ENCODE data around the gene SHC1. TPM values are rescaled to one million over a fixed set of nuclear protein-coding genes. Genes with fewer than 3 reads are reported as not detected.

The SHC1 gene, protein sequence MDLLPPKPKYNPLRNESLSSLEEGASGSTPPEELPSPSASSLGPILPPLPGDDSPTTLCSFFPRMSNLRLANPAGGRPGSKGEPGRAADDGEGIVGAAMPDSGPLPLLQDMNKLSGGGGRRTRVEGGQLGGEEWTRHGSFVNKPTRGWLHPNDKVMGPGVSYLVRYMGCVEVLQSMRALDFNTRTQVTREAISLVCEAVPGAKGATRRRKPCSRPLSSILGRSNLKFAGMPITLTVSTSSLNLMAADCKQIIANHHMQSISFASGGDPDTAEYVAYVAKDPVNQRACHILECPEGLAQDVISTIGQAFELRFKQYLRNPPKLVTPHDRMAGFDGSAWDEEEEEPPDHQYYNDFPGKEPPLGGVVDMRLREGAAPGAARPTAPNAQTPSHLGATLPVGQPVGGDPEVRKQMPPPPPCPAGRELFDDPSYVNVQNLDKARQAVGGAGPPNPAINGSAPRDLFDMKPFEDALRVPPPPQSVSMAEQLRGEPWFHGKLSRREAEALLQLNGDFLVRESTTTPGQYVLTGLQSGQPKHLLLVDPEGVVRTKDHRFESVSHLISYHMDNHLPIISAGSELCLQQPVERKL
- 100 to 1,000 TPM in 1 of 6 experiments, 10 to 100 TPM in 5; 44.6 to 108 (median 75.3) TPM for total RNA-seq
- long read RNA-seq, partial matches to known transcripts, result 0 of 2 reads
- long read RNA-seq, other reads (novel, unspliced or antisense), result 2 of 2 reads

DNA sequence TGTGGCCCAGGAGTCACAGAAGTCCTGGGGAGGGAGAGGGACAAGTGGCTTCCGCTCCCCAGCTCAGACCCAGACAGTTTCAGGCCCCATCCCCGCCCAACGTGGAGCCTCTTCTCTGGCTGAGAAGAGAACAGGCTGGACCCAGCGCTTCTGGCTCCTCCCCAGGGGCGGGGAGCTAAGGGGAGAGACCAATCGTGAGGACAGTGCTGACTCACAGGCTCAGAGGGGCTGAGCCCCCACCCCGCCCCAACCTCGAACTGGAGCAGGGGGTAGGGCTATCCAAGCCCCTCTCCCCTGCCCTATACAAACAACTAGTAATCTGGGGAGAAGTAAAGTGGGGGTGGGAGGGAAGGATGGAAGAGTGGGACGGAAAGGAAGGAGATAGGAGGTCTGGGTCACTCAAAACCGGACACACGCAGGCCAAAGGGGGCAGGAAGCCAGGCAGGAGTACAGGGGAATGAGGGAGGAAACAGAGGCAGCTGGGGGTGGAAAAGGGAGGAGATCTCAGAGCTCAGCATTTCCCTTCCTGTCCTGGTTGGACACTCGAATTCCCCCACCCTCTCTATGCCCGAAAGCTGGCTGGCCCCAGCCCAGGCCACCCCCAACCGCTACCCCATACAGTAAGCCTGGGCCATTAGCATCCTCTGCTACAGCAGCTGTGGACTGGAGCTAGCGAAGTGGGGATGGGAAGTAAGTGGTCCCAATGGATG, at the start of gene SHC1:
SHC1 (minus strand) TSS at position 117 of the 710 bp plus-strand sequence. CDS start 221 bp downstream, outside the sequence.
- Histone ChIP-seq H3K4me3 (peak within 1 kb of the TSS; percentile 63 to 83 (median 65)), H3K36me3 (peaks cover 0 to 29% (median 15%) of the 10 kb centered on the region in 4 donors), H3K27ac (peak within 1 kb of the TSS; percentile 98 to 99 (median 99)), H3K27me3 (no peaks in the 10 kb centered on the region), H3K4me1 (peaks cover 0 to 30% (median 14%) of the 10 kb centered on the region in 4 donors), H3K9me3 (no peaks in the 10 kb centered on the region)
- 15% methylated on average over 6 of the region's 15 CpGs for WGBS (ENCODE audit: insufficient coverage, low coverage, low lambda C conversion rate, missing lambda C conversion rate)
- TF ChIP-seq CTCF (IDR thresholded peaks at IDR 0.05) (no peak), POLR2A (IDR thresholded peaks at IDR 0.05) (peak; percentile 97)
- DNase-seq (peak; percentile 90 to 94 (median 92)), ATAC-seq (peak; percentile 32 to 47 (median 40))
- intact Hi-C loops (cut with DNase I), result no loop called here

DNA sequence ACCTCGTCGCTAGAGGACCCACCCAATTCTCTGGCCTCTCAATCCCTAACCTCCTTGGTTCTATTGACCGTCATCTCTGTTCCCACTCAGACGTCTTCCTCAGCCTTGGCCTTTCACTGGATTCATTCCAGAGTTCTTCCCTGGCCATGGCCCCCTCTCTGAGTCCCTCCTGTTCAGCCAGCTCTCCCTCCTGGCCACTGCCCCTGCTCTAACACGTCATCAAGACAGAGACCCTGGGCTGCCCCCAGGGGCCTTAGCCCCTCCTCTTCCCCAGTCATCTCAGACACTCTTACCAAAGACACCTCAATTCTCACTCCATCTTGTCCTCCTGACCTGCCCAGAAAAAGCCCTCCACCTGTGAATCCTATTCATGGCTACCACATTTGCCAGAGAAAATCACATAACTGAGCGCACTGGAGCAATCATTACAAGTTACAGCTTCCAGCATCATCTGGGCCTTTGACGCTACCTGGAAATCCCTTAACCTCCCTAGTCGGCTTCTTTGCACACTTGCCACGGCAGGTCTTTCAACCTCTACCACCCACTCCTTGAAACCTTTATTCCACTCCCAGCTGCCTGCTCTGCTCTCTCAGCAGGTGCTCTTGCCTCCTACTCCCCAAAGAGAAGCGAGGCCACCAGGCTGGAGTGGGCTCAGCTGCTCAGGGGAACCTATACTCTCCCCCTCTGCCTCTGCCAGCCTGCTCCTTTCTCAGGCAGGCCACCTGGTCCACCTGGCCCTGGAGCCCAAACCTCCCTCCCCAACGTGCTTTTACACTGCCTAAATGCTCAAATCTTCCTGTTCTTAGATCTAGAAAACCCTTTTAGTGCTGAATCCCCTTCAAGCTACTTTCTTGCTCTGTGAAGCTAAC, 49.1 kb upstream of the SHC1 start:
- H3K36me3 ChIP-seq, result peaks cover 0 to 14% (median 6%) of the 10 kb centered on the region in 4 donors
- peaks cover 0 to 21% (median 8%) of the 10 kb centered on the region in 4 donors for H3K4me1 ChIP-seq
- ATAC-seq, result no peak
- no peaks in the 10 kb centered on the region for H3K9me3 ChIP-seq
- DNase-seq, result peak in 1 of 3 donors; percentile 12
- H3K27me3 ChIP-seq, result no peaks in the 10 kb centered on the region
- no peak overlapping the region for H3K4me3 ChIP-seq
- no peak overlapping the region for H3K27ac ChIP-seq
- TF ChIP-seq CTCF (IDR thresholded peaks at IDR 0.05) (no peak), POLR2A (IDR thresholded peaks at IDR 0.05) (no peak)
- intact Hi-C loops (cut with DNase I), result no loop called here
- WGBS (ENCODE audit: insufficient coverage, low coverage, low lambda C conversion rate, missing lambda C conversion rate), result 75% methylated on average over 8 of the region's 11 CpGs

GRCh38 chr1:155018617-155019348, 48.2 kb upstream of the SHC1 start:
- TF ChIP-seq POLR2A (IDR thresholded peaks at IDR 0.05) (no peak), CTCF (IDR thresholded peaks at IDR 0.05) (no peak)
- H3K4me3 ChIP-seq, result no peak overlapping the region
- 69% methylated on average over 2 of the region's 8 CpGs for WGBS (ENCODE audit: insufficient coverage, low coverage, low lambda C conversion rate, missing lambda C conversion rate)
- no peaks in the 10 kb centered on the region for H3K27me3 ChIP-seq
- no peaks in the 10 kb centered on the region for H3K9me3 ChIP-seq
- intact Hi-C loops (cut with DNase I), result no loop called here
- H3K27ac ChIP-seq, result no peak overlapping the region
- peaks cover 0 to 18% (median 8%) of the 10 kb centered on the region in 4 donors for H3K4me1 ChIP-seq
- peaks cover 0 to 21% (median 11%) of the 10 kb centered on the region in 4 donors for H3K36me3 ChIP-seq
- no peak for ATAC-seq
- peak in 1 of 3 donors; percentile 14 for DNase-seq

Measured in right lobe of liver (tissue), 6 donors.